Retina (tissue), 1 donor: ENCODE measurements around the gene LRRC53.
A peak's percentile ranks its signal among the peaks of the same experiment; 100 is the strongest.

Experiments used
- DNase-seq: peaks from one replicate; pipeline ENCODE4 v3.0.0-alpha.2; 2016

Gene LRRC53

GRCh38 chr1:74512170-74512915 is at the start of gene LRRC53:
LRRC53 (minus strand) TSS chr1:74512611; CDS start chr1:74483349, 29,262 bp downstream.
- no peak for DNase-seq

- DNase-seq = no peak
These were observed 37.5 kb upstream of the LRRC53 start for GRCh38 chr1:74549932-74550331.

GRCh38 chr1:74548961-74549750 is 36.7 kb upstream of the LRRC53 start:
- peak; percentile 68 for DNase-seq

GRCh38 chr1:74545821-74546220 is 33.4 kb upstream of the LRRC53 start:
- no peak for DNase-seq

- no peak for DNase-seq
These were observed 21.8 kb upstream of the LRRC53 start for GRCh38 chr1:74534241-74534640.

- DNase-seq = no peak
These were observed 19.4 kb upstream of the LRRC53 start for GRCh38 chr1:74531796-74532195.

GRCh38 chr1:74530892-74531291 is 18.5 kb upstream of the LRRC53 start:
- no peak for DNase-seq

GRCh38 chr1:74528123-74528522 is 15.7 kb upstream of the LRRC53 start:
- DNase-seq = no peak

- DNase-seq = no peak
These were observed 14.3 kb upstream of the LRRC53 start for GRCh38 chr1:74526708-74527107.

- no peak for DNase-seq
These were observed 11.6 kb upstream of the LRRC53 start for GRCh38 chr1:74523873-74524480.

GRCh38 chr1:74522148-74522547 is 9.7 kb upstream of the LRRC53 start:
- DNase-seq = no peak

GRCh38 chr1:74517599-74518051 is 5.2 kb upstream of the LRRC53 start:
- no peak for DNase-seq

GRCh38 chr1:74513411-74514300 is 1.2 kb upstream of the LRRC53 start:
- no peak for DNase-seq

- no peak for DNase-seq
These were observed 4.0 kb downstream of the LRRC53 start for GRCh38 chr1:74508449-74508848.

GRCh38 chr1:74505928-74506710 is 6.3 kb downstream of the LRRC53 start:
- peak; percentile 26 for DNase-seq

- peak; percentile 57 for DNase-seq
These were observed 7.4 kb downstream of the LRRC53 start for GRCh38 chr1:74504933-74505512.

GRCh38 chr1:74504125-74504932 is 8.1 kb downstream of the LRRC53 start:
- DNase-seq = peak; percentile 74

GRCh38 chr1:74502858-74503257 is 9.6 kb downstream of the LRRC53 start:
- no peak for DNase-seq

- peak; percentile 32 for DNase-seq
These were observed 10.0 kb downstream of the LRRC53 start for GRCh38 chr1:74502432-74502831.

- no peak for DNase-seq
These were observed 13.5 kb downstream of the LRRC53 start for GRCh38 chr1:74498901-74499300.
